K562 (cell line): ENCODE measurements around the gene PJA1. TPM values are rescaled to one million over a fixed set of nuclear protein-coding genes. Genes with fewer than 3 reads are reported as not detected.

Experiments used
- ATAC-seq: fragments of 200-7000 bp; cut with Tn5 transposase; 3 replicates; pipeline ENCODE4 v1.9.1; 2020; ENCODE audit warnings: moderate library complexity
- BruUV-seq: library from RNA; stranded (reverse); fragments of 400-500 nt; replicated peaks from 2 replicates; lab custom pipeline; 2021; lab: Mats Ljungman, UMichigan
- CTCF ChIA-PET: fragments of 300-600 bp; formaldehyde crosslinking; extraction: SDS; loops from one replicate; lab custom pipeline; 2021; ENCODE audit warnings: low intra/inter-chr PET ratio; lab: Yijun Ruan, JAX
- POLR2A ChIA-PET: fragments of 300-600, 350-650 bp; sonication (Branson Sonifier 250); formaldehyde crosslinking; extraction: SDS; loops from one replicate; lab custom pipeline; 2021; ENCODE audit warnings: antibody characterized with exemption, inconsistent platforms; lab: Yijun Ruan, JAX
- DNase-seq, 4 experiments: peaks; one replicate each; pipeline versions ENCODE4 v3.0.0 to v3.0.0-alpha.2; 2011 to 2018; ENCODE audit warnings: low spot score in 3 of 4, mixed read lengths in 3 of 4; ENCODE audit errors: extremely low read depth in 1 of 4
- FAIRE-seq: peaks from 2 replicates; lab custom pipeline; 2011; peaks lifted over from hg19 to GRCh38; lab: Jason Lieb, UNC
- H2AFZ ChIP-seq: 2 replicates; pipeline ENCODE4 v1.6.0; 2011; ENCODE audit warnings: low read depth, low read length, control low read depth, inconsistent platforms
- H3K27ac ChIP-seq: fragments of 200-600 bp; 3 replicates; pipeline ENCODE4 v1.8.0; 2011; ENCODE audit warnings: low read depth, mild to moderate bottlenecking, control low read depth, inconsistent platforms, low read length, moderate library complexity, mixed read lengths; ENCODE audit errors: extremely low read depth
- H3K27me3 ChIP-seq, 2 experiments: fragments of 300-600 bp in 1 of 2; 2 replicates in 1 of 2; 3 replicates in 1 of 2; pipeline versions ENCODE4 v1.6.0 to v1.8.0; 2011; ENCODE audit warnings: inconsistent platforms in 2 of 2, low read length in 2 of 2, mild to moderate bottlenecking in 1 of 2, mixed read lengths in 1 of 2, moderate library complexity in 1 of 2; ENCODE audit not compliant: control insufficient read depth in 2 of 2, insufficient read depth in 2 of 2
- H3K36me3 ChIP-seq: fragments of 300-600 bp; 3 replicates; pipeline ENCODE4 v1.8.0; 2011; ENCODE audit warnings: mild to moderate bottlenecking, low read length, inconsistent platforms; ENCODE audit not compliant: control insufficient read depth, insufficient read depth
- H3K4me1 ChIP-seq, 2 experiments: fragments of 200-600 bp in 1 of 2; replicated peaks in 1 of 2; 2 replicates in 1 of 2; 3 replicates in 1 of 2; pipeline versions ENCODE4 v1.5.1 to v1.8.0; 2011; ENCODE audit warnings: inconsistent platforms in 2 of 2, low read length in 2 of 2, mild to moderate bottlenecking in 1 of 2, mixed read lengths in 1 of 2, moderate library complexity in 1 of 2; ENCODE audit not compliant: control insufficient read depth in 2 of 2, insufficient read depth in 2 of 2
- H3K4me2 ChIP-seq: 2 replicates; pipeline ENCODE4 v1.6.1; 2011; ENCODE audit warnings: low read length, control low read depth, inconsistent platforms, mixed read lengths; ENCODE audit not compliant: insufficient read depth
- H3K4me3 ChIP-seq: fragments of 200-600 bp; sonication (generic), shearing (Covaris generic); 2 replicates; pipeline ENCODE4 v1.5.1; 2016; ENCODE audit warnings: control low read depth, inconsistent platforms
- H3K79me2 ChIP-seq: fragments of 200-600 bp; 3 replicates; pipeline ENCODE4 v1.8.0; 2011; ENCODE audit warnings: low read length, inconsistent platforms; ENCODE audit not compliant: control insufficient read depth, insufficient read depth
- H3K9ac ChIP-seq, 2 experiments: 2 replicates each; pipeline versions ENCODE4 v1.6.0 to v1.6.1; 2011; ENCODE audit warnings: low read depth in 2 of 2, low read length in 2 of 2, control low read depth in 1 of 2, inconsistent platforms in 1 of 2, mild to moderate bottlenecking in 1 of 2, mixed read lengths in 1 of 2; ENCODE audit not compliant: insufficient read depth in 1 of 2
- H3K9me1 ChIP-seq: one replicate; pipeline ENCODE4 v1.6.0; 2011; ENCODE audit warnings: inconsistent platforms, mild to moderate bottlenecking, low read length, moderate library complexity; ENCODE audit not compliant: control insufficient read depth, insufficient read depth
- H3K9me3 ChIP-seq: replicated peaks from 2 replicates; pipeline ENCODE4 v1.5.1; 2011; ENCODE audit warnings: low read depth, low read length, inconsistent platforms; ENCODE audit not compliant: control insufficient read depth, insufficient read depth
- H4K20me1 ChIP-seq: replicated peaks from 2 replicates; pipeline ENCODE4 v1.6.1; 2011; ENCODE audit warnings: low read length, inconsistent platforms, mixed read lengths; ENCODE audit not compliant: control insufficient read depth, insufficient read depth
- CXXC5 ChIP-seq: fragments of 250-450 bp; sonication (Bioruptor Pico); IDR thresholded peaks from 2 replicates; pipeline ENCODE4 v1.8.0; 2022; ENCODE audit warnings: inconsistent platforms, mild to moderate bottlenecking, moderate library complexity
- HOMEZ ChIP-seq: fragments of 250-450 bp; sonication (Bioruptor Pico); IDR thresholded peaks from 2 replicates; pipeline ENCODE4 v1.4.0; 2020; ENCODE audit warnings: mild to moderate bottlenecking, moderate library complexity
- SMARCB1 ChIP-seq: IDR thresholded peaks from 2 replicates; pipeline ENCODE4 v1.6.1; 2011; ENCODE audit warnings: improper control_type of control experiment, low read depth; ENCODE audit not compliant: insufficient read length
- SRF ChIP-seq, 2 experiments: fragments of 250-450, 450-650 bp in 1 of 2; sonication (Bioruptor Pico) in 1 of 2; sonication (generic) in 1 of 2; formaldehyde crosslinking; IDR thresholded peaks; 2 replicates each; pipeline versions ENCODE4 v1.5.0 to v1.5.1; 2020 to 2022; ENCODE audit warnings: mild to moderate bottlenecking in 1 of 2, missing genetic modification reagents in 1 of 2
- SRSF1 ChIP-seq: fragments of 200-400 bp; formaldehyde crosslinking; IDR thresholded peaks from 2 replicates; pipeline ENCODE4 v1.6.1; 2017; ENCODE audit warnings: mild to moderate bottlenecking, low read depth, low read length, moderate library complexity
- STAG1 ChIP-seq: sonication (generic); formaldehyde crosslinking; IDR thresholded peaks from 2 replicates; pipeline ENCODE4 v1.5.0; 2020; ENCODE audit warnings: missing genetic modification reagents, borderline replicate concordance
- WGBS: fragments of 100-300 bp; shearing (Covaris generic); methylation state at CpG from one replicate; pipeline ENCODE4 v1.1.6; 2016; ENCODE audit warnings: low coverage, mixed read lengths; ENCODE audit not compliant: insufficient coverage; ENCODE audit errors: missing lambda C conversion rate; 5-methylcytosine and 5-hydroxymethylcytosine counted together
- in situ Hi-C: fragments of 300-500 bp; cut with MboI; formaldehyde crosslinking; loops from 4 replicates; pipeline ENCODE4 v1.15.0; 2018; ENCODE audit warnings: inconsistent platforms, mixed read lengths
- intact Hi-C: fragments of 100-400 bp; cut with micrococcal nuclease; formaldehyde crosslinking; loops from 2 replicates; pipeline ENCODE4 v1.14.2; 2022
- polyA plus RNA-seq, 8 experiments: library from polyadenylated mRNA; depleted of rRNA in 4 of 8; stranded (reverse) in 5 of 8; unstranded in 3 of 8; fragments of >200 nt; fragmentation: Nextera tagmentation in 2 of 8; fragmentation: Illumina TruSeq in 1 of 8; extraction: Ambion mirVana in 2 of 8; extraction: Trizol in 1 of 8; gene quantifications; 2 replicates each; pipeline versions ENCODE4 v1.2.1 to v1.2.3, GENCODE V29; 2011 to 2014; ENCODE audit warnings: inconsistent platforms in 1 of 8, missing spikeins in 1 of 8
- total RNA-seq, 7 experiments: library from RNA; depleted of rRNA in 6 of 7; stranded (reverse); fragments of >200 nt in 6 of 7; fragmentation: Illumina TruSeq in 2 of 7; extraction: Trizol in 2 of 7; gene quantifications; 2 replicates each; pipeline versions ENCODE4 v1.2.1 to v1.2.3, GENCODE V29; 2011 to 2021; ENCODE audit warnings: low replicate concordance in 1 of 7
- TF ChIP-seq, protein P1 (sequence below): fragments of 450-650 bp; formaldehyde crosslinking; IDR thresholded peaks from 2 replicates; pipeline ENCODE4 v1.4.0; 2020; ENCODE audit warnings: mild to moderate bottlenecking, moderate library complexity
- TF ChIP-seq, protein P2 (sequence below), 2 experiments: fragments of 450-650 bp in 1 of 2; sonication (generic) in 1 of 2; formaldehyde crosslinking in 1 of 2; IDR thresholded peaks; 2 replicates each; pipeline versions ENCODE4 v1.7.1 to v1.9.0; 2016 to 2022; ENCODE audit warnings: inconsistent platforms in 1 of 2, mild to moderate bottlenecking in 1 of 2, missing genetic modification reagents in 1 of 2

Gene PJA1
- total and polyA plus RNA-seq, 9 of the 15 experiments (the other 6 are each of a cell fraction or from before 2014, with no cell fraction given): 1.6 to 6.0 (median 4.0) TPM

DNA sequence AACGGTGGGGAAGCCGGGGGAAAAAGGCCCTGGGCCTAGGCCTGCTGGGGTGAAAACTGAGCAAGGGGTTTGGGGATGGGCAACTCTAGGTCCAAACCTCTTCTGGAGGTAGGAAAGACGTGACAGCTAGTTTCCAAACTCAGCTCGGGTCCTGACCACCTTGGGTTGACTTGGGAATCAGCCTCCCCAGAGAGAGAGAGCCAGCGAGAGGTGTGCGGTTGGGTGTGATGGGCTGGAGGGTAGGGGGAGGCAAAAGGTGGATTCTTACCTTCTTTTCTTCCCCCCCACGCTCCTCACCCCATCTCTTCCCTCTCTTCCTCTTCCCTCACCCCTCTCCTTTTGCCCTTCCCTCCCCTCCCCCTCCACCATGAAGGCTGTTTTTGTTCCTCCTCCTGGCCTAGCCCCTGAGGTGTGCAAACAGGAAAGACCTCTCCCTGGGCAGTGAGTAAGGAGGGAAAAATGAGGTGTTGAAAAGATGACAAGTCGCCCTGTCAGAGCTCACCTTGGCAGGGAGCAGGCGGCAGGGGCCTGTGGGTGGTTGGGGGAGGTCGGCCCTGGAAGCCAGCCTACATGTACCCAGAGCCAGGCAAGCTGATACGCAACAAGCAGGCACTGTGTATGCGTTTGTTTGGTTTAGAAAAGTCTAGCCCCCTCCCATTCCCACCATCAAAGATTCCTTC lies 14.8 kb downstream of the PJA1 start:
- no peak overlapping the region for H3K27ac ChIP-seq
- H3K9me1 ChIP-seq: no peaks in the 10 kb centered on the region
- POLR2A ChIA-PET: no interaction called here
- ATAC-seq (no peak), FAIRE-seq (no peak), DNase-seq (no peak)
- H3K36me3 ChIP-seq: no peaks in the 10 kb centered on the region
- CTCF ChIA-PET: no interaction called here
- H3K4me2 ChIP-seq: no peak overlapping the region
- no peak overlapping the region for H3K4me3 ChIP-seq
- H3K79me2 ChIP-seq: no peaks in the 10 kb centered on the region
- no peak overlapping the region for H2AFZ ChIP-seq
- no peaks in the 10 kb centered on the region for H4K20me1 ChIP-seq
- no peaks in the 10 kb centered on the region for H3K4me1 ChIP-seq
- WGBS: 6% methylated on average over 3 of the region's 12 CpGs
- in situ Hi-C loops (no loop called here), intact Hi-C loops (no loop called here)
- BruUV-seq: no TSS peak
- no peaks in the 10 kb centered on the region for H3K27me3 ChIP-seq
- H3K9ac ChIP-seq: no peak overlapping the region
- no peaks in the 10 kb centered on the region for H3K9me3 ChIP-seq
- TF ChIP-seq, protein P1, sequence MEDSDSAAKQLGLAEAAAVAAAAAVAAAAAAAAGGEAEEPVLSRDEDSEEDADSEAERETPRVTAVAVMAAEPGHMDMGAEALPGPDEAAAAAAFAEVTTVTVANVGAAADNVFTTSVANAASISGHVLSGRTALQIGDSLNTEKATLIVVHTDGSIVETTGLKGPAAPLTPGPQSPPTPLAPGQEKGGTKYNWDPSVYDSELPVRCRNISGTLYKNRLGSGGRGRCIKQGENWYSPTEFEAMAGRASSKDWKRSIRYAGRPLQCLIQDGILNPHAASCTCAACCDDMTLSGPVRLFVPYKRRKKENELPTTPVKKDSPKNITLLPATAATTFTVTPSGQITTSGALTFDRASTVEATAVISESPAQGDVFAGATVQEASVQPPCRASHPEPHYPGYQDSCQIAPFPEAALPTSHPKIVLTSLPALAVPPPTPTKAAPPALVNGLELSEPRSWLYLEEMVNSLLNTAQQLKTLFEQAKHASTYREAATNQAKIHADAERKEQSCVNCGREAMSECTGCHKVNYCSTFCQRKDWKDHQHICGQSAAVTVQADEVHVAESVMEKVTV: no peak
- TF ChIP-seq SRSF1: no peak
- TF ChIP-seq, protein P2, sequence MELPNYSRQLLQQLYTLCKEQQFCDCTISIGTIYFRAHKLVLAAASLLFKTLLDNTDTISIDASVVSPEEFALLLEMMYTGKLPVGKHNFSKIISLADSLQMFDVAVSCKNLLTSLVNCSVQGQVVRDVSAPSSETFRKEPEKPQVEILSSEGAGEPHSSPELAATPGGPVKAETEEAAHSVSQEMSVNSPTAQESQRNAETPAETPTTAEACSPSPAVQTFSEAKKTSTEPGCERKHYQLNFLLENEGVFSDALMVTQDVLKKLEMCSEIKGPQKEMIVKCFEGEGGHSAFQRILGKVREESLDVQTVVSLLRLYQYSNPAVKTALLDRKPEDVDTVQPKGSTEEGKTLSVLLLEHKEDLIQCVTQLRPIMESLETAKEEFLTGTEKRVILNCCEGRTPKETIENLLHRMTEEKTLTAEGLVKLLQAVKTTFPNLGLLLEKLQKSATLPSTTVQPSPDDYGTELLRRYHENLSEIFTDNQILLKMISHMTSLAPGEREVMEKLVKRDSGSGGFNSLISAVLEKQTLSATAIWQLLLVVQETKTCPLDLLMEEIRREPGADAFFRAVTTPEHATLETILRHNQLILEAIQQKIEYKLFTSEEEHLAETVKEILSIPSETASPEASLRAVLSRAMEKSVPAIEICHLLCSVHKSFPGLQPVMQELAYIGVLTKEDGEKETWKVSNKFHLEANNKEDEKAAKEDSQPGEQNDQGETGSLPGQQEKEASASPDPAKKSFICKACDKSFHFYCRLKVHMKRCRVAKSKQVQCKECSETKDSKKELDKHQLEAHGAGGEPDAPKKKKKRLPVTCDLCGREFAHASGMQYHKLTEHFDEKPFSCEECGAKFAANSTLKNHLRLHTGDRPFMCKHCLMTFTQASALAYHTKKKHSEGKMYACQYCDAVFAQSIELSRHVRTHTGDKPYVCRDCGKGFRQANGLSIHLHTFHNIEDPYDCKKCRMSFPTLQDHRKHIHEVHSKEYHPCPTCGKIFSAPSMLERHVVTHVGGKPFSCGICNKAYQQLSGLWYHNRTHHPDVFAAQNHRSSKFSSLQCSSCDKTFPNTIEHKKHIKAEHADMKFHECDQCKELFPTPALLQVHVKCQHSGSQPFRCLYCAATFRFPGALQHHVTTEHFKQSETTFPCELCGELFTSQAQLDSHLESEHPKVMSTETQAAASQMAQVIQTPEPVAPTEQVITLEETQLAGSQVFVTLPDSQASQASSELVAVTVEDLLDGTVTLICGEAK (IDR thresholded peaks at IDR 0.05): no peak
- TF ChIP-seq, protein P2 (CRISPR knock-in tag; IDR thresholded peaks at IDR 0.05): no peak
- TF ChIP-seq CXXC5 (CRISPR knock-in tag): no peak
- TF ChIP-seq SRF (CRISPR knock-in tag; IDR thresholded peaks at IDR 0.05): no peak
- TF ChIP-seq STAG1 (CRISPR knock-in tag): no peak
- TF ChIP-seq HOMEZ (CRISPR knock-in tag): no peak
- no peak for TF ChIP-seq SMARCB1
